GM18511 (cell line): ENCODE measurements around the gene MRPL52.

Experiments
- ATAC-seq: cut with Tn5 transposase; IDR thresholded peaks from one replicate; pipeline ENCODE4 v1.9.1; 2021; ENCODE audit warnings: mild to moderate bottlenecking, moderate library complexity; ENCODE audit not compliant: unreplicated experiment

Gene MRPL52

GRCh38 chr14:22878271-22879246, 48.9 kb downstream of the MRPL52 start:
- no peak for ATAC-seq

- ATAC-seq = no peak
These were observed 52.4 kb downstream of the MRPL52 start for GRCh38 chr14:22882064-22882463.

GRCh38 chr14:22882529-22883172, 53.0 kb downstream of the MRPL52 start:
- ATAC-seq = no peak

GRCh38 chr14:22883173-22883976, 53.7 kb downstream of the MRPL52 start, which contains the start of gene REM2:
REM2 (plus strand) TSS chr14:22883222; CDS start chr14:22883288, 66 bp downstream.
- ATAC-seq = no peak

GRCh38 chr14:22884076-22884737, 54.5 kb downstream of the MRPL52 start:
- no peak for ATAC-seq
